VCaP (cell line): ENCODE measurements around the gene EVI2B.
A peak's percentile ranks its signal among the peaks of the same experiment; 100 is the strongest.
"Not testable (repeated sequence)": the region's sequence is repeated elsewhere in the genome, so short reads cannot be mapped to it uniquely, and the experiment has no call there.

Experiments used
- H3K27ac ChIP-seq: fragments of 450-650 bp; 2 replicates; pipeline ENCODE4 v1.5.1; 2017
- TF ChIP-seq, protein P1 (sequence below): fragments of 450-650 bp; conservative IDR thresholded peaks from 2 replicates; pipeline ENCODE4 v1.5.1; 2017; ENCODE audit warnings: mild to moderate bottlenecking, moderate library complexity

EVI2B gene

DNA sequence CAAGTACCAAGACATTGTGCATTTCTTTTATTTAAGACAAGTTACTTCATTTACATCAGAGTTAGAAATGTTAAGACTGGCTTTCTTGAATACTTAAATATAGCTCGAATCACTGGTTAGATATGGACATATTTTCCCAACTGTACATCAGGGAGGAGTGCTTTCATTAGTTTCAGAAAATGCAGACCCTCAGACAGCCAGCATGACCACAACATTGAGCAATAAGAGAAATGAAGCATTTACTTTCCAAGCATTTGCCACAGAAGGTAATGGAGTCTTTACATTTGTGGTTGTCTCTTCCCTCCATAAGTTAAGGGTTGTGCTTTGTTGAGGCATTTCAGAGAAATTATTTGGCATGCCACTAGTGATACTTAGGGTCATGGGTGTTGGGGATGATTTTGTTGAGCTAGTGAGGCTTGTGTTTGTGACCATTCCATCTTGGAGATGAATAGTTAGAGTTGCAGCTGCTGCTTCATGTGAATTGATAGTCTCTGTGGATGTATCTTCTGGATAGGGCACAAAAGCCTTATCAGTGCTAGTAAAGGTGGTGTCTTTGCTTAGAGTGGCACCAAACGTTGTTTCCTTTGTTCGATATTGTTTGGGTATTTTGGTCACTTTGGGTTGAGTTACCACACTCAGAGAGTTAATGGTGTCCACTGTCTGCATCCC, 18.9 kb downstream of the EVI2B start:
- TF ChIP-seq, protein P1, sequence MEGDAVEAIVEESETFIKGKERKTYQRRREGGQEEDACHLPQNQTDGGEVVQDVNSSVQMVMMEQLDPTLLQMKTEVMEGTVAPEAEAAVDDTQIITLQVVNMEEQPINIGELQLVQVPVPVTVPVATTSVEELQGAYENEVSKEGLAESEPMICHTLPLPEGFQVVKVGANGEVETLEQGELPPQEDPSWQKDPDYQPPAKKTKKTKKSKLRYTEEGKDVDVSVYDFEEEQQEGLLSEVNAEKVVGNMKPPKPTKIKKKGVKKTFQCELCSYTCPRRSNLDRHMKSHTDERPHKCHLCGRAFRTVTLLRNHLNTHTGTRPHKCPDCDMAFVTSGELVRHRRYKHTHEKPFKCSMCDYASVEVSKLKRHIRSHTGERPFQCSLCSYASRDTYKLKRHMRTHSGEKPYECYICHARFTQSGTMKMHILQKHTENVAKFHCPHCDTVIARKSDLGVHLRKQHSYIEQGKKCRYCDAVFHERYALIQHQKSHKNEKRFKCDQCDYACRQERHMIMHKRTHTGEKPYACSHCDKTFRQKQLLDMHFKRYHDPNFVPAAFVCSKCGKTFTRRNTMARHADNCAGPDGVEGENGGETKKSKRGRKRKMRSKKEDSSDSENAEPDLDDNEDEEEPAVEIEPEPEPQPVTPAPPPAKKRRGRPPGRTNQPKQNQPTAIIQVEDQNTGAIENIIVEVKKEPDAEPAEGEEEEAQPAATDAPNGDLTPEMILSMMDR, result no peak
- H3K27ac ChIP-seq, result no peak overlapping the region

GRCh38 chr17:31294231-31294630, 19.6 kb downstream of the EVI2B start:
- TF ChIP-seq, protein P1, result no peak

DNA sequence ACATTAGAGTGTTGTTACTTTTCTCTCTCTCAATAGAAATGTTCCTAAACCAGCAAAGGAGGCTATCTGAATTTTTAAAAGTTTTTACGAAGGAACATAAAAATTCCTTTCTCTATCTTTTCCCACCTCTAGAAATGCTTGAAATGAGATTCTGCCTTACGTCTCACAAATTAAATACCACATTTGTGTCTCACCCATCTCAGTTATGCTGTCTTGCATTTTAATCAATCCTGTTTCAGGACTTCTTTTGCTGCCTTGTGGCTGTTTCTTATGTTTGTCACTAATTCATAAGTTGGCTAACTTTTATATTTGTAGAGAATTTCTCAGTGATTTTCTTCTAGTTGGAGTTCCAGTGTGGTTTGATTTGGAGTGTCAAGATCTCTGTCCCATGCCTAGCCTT, 20.3 kb downstream of the EVI2B start:
- H3K27ac ChIP-seq, result no peak overlapping the region
- TF ChIP-seq, protein P1, result no peak

More at GRCh38 chr17:31294231-31294630, 19.6 kb downstream of the EVI2B start:
- no peak overlapping the region for H3K27ac ChIP-seq

DNA sequence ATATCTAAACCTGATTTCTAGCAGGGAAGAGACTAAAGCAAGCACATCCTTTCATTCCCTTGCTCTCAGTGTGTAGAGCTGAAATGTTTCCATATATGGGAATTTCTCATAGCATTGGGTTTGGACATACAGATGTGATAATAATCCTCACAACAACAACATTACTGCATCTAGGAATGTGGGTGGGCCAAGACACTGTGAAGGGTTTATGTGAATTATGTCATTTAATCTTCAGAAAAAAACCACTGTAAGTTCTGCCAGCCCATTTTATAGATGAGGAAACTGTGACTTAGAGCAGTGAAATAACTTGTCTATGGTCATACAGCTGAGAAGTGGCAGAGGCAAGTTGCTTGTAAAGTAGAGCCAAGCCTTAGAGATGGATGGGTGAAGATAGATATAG, 22.0 kb downstream of the EVI2B start:
- TF ChIP-seq, protein P1, result no peak
- no peak overlapping the region for H3K27ac ChIP-seq

- TF ChIP-seq, protein P1, result no peak
- no peak overlapping the region for H3K27ac ChIP-seq
Measured at GRCh38 chr17:31289790-31290189, 24.1 kb downstream of the EVI2B start.

GRCh38 chr17:31287932-31288331, 25.9 kb downstream of the EVI2B start:
- H3K27ac ChIP-seq, result not testable (repeated sequence)

GRCh38 chr17:31286587-31286986, 27.3 kb downstream of the EVI2B start:
- TF ChIP-seq, protein P1, result peak; percentile 22; the same call in 1 of the 2 replicates
- no peak overlapping the region for H3K27ac ChIP-seq

DNA sequence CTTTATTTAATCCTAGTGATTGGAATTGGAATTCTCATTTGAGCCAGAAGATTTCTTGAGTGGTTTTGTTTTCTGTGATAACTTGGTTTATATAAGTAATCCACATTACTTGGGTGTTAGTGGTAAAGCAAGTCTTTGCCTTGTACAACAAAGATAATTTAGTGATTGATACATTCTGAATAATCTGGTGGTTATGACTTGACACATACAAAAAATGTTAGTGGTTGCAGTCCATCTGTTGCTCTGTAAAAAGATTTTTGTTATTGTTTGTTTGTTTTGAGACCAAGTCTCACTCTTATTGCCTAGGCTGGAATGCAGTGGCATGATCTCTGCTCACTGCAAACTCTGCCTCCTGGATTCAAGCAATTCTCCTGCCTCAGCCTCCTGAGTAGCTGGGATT, 30.0 kb downstream of the EVI2B start:
- TF ChIP-seq, protein P1, result no peak
- no peak overlapping the region for H3K27ac ChIP-seq
